ENCODE data around the gene BMPR1A. TPM values are rescaled to one million over a fixed set of nuclear protein-coding genes. Genes with fewer than 3 reads are reported as not detected.

Gene BMPR1A
- polyA plus RNA-seq, 3 donors = 0.25 to 0.67 (median 0.61) TPM

- Histone ChIP-seq H3K36me3 (replicated peaks in 1 of 2; ENCODE audit: control insufficient read depth in 1 of 2, insufficient read depth in 2 of 2, low read length in 2 of 2) (no peaks in the 10 kb centered on the region), H3K79me2 (ENCODE audit: insufficient read depth, low read length) (no peaks in the 10 kb centered on the region), H3K4me1 (ENCODE audit: control insufficient read depth in 1 of 2, insufficient read depth in 2 of 2, low read length in 2 of 2) (no peaks in the 10 kb centered on the region), H3K27me3 (ENCODE audit: control insufficient read depth in 2 of 2, insufficient read depth in 2 of 2, low read length in 2 of 2) (no peaks in the 10 kb centered on the region), H3K27ac (ENCODE audit: low read depth in 1 of 2, low read length in 2 of 2) (no peak overlapping the region), H4K20me1 (ENCODE audit: insufficient read depth, low read length) (no peaks in the 10 kb centered on the region), H2AFZ (ENCODE audit: insufficient read depth, low read depth, low read length, poor library complexity, severe bottlenecking) (no peak overlapping the region), H3K9ac (ENCODE audit: insufficient read depth, low read length, poor library complexity, severe bottlenecking) (no peak overlapping the region), H3K4me3 (replicated peaks in 1 of 3; ENCODE audit: low read depth in 2 of 3, low read length in 3 of 3) (no peak overlapping the region), H3K4me2 (replicated peaks; ENCODE audit: extremely low read depth, low read length, poor library complexity, severe bottlenecking) (no peak overlapping the region), H3K9me3 (replicated peaks in 1 of 2; ENCODE audit: control insufficient read depth in 1 of 2, insufficient read depth in 1 of 2, low read length in 2 of 2) (no peaks in the 10 kb centered on the region)
- H3K27me3 Mint-ChIP-seq (ENCODE audit: low read depth in 3 of 3) = peaks cover 4 to 8% (median 5%) of the 10 kb centered on the region in 3 donors
- H3K4me1 Mint-ChIP-seq = no peaks in the 10 kb centered on the region
- H3K36me3 Mint-ChIP-seq = no peaks in the 10 kb centered on the region
- no peak for DNase-seq
- intact Hi-C loops (cut with micrococcal nuclease) = no loop called here
- no peak for TF ChIP-seq CTCF (IDR thresholded peaks at IDR 0.05)
- no peak overlapping the region for H3K27ac Mint-ChIP-seq
- H3K9me3 Mint-ChIP-seq = no peaks in the 10 kb centered on the region
- H3K4me3 Mint-ChIP-seq = no peak overlapping the region
These were observed 77.5 kb downstream of the BMPR1A start for GRCh38 chr10:86833969-86834368.

- H3K9me3 Mint-ChIP-seq = no peaks in the 10 kb centered on the region
- no peak overlapping the region for H3K4me3 Mint-ChIP-seq
- H3K27ac Mint-ChIP-seq = no peak overlapping the region
- no peaks in the 10 kb centered on the region for H3K9me3 ChIP-seq (replicated peaks in 1 of 2; ENCODE audit: control insufficient read depth in 1 of 2, insufficient read depth in 1 of 2, low read length in 2 of 2)
- H3K36me3 Mint-ChIP-seq = no peaks in the 10 kb centered on the region
- H3K4me1 ChIP-seq (ENCODE audit: control insufficient read depth in 1 of 2, insufficient read depth in 2 of 2, low read length in 2 of 2) = no peaks in the 10 kb centered on the region
- TF ChIP-seq CTCF (IDR thresholded peaks at IDR 0.05) = no peak
- no CpG with 5 or more reads among the region's 1 CpG for WGBS (ENCODE audit: insufficient coverage)
- H3K4me1 Mint-ChIP-seq = no peaks in the 10 kb centered on the region
- no peaks in the 10 kb centered on the region for H3K27me3 ChIP-seq (ENCODE audit: control insufficient read depth in 2 of 2, insufficient read depth in 2 of 2, low read length in 2 of 2)
- no peaks in the 10 kb centered on the region for H3K79me2 ChIP-seq (ENCODE audit: insufficient read depth, low read length)
- H3K4me3 ChIP-seq (replicated peaks in 1 of 3; ENCODE audit: low read depth in 2 of 3, low read length in 3 of 3) = no peak overlapping the region
- no peak overlapping the region for H2AFZ ChIP-seq (ENCODE audit: insufficient read depth, low read depth, low read length, poor library complexity, severe bottlenecking)
- no peak overlapping the region for H3K27ac ChIP-seq (ENCODE audit: low read depth in 1 of 2, low read length in 2 of 2)
- no peak overlapping the region for H3K9ac ChIP-seq (ENCODE audit: insufficient read depth, low read length, poor library complexity, severe bottlenecking)
- H3K36me3 ChIP-seq (replicated peaks in 1 of 2; ENCODE audit: control insufficient read depth in 1 of 2, insufficient read depth in 2 of 2, low read length in 2 of 2) = no peaks in the 10 kb centered on the region
- no peaks in the 10 kb centered on the region for H4K20me1 ChIP-seq (ENCODE audit: insufficient read depth, low read length)
- H3K4me2 ChIP-seq (replicated peaks; ENCODE audit: extremely low read depth, low read length, poor library complexity, severe bottlenecking) = no peak overlapping the region
- H3K27me3 Mint-ChIP-seq (ENCODE audit: low read depth in 3 of 3) = peaks cover 3 to 8% (median 6%) of the 10 kb centered on the region in 3 donors
- no peak for DNase-seq
- intact Hi-C loops (cut with micrococcal nuclease) = no loop called here
These were observed 79.6 kb downstream of the BMPR1A start for GRCh38 chr10:86836044-86836443.

Data from CD14-positive monocyte (primary cell).